DOHH2 (cell line): ENCODE results near the gene UBASH3B.

Experiments used
- H3F3A ChIP-seq: fragments of 200-600 bp; sonication (generic), shearing (Covaris generic); 2 replicates; pipeline ENCODE4 v1.6.0; 2016; ENCODE audit warnings: antibody characterized with exemption, mild to moderate bottlenecking; ENCODE audit not compliant: control insufficient read depth, insufficient read depth
- H3K27ac ChIP-seq: fragments of 200-600 bp; sonication (generic); 2 replicates; pipeline ENCODE4 v1.5.1; 2014; ENCODE audit warnings: low read depth, mild to moderate bottlenecking, low read length, moderate library complexity
- H3K27me3 ChIP-seq: fragments of 200-600 bp; sonication (generic); 2 replicates; pipeline ENCODE4 v1.6.1; 2014; ENCODE audit warnings: mild to moderate bottlenecking, low read length, mixed read lengths; ENCODE audit not compliant: control insufficient read depth
- H3K36me3 ChIP-seq: fragments of 200-600 bp; sonication (generic); 2 replicates; pipeline ENCODE4 v1.6.1; 2014; ENCODE audit warnings: mild to moderate bottlenecking, low read length, moderate library complexity, mixed read lengths; ENCODE audit not compliant: control insufficient read depth
- H3K4me1 ChIP-seq: fragments of 200-600 bp; sonication (generic); 2 replicates; pipeline ENCODE4 v1.6.1; 2014; ENCODE audit warnings: mild to moderate bottlenecking, low read length, mixed read lengths; ENCODE audit not compliant: control insufficient read depth
- H3K4me2 ChIP-seq: fragments of 200-600 bp; sonication (generic); 2 replicates; pipeline ENCODE4 v1.6.0; 2014; ENCODE audit warnings: mild to moderate bottlenecking, low read length, moderate library complexity
- H3K4me3 ChIP-seq: fragments of 200-600 bp; sonication (generic); 2 replicates; pipeline ENCODE4 v1.5.1; 2014; ENCODE audit warnings: mild to moderate bottlenecking, low read length, mixed read lengths
- H3K79me2 ChIP-seq: fragments of 200-600 bp; sonication (generic); 2 replicates; pipeline ENCODE4 v1.6.1; 2014; ENCODE audit warnings: mild to moderate bottlenecking, low read length, mixed read lengths; ENCODE audit not compliant: control insufficient read depth
- H3K9me2 ChIP-seq: fragments of 200-600 bp; sonication (generic); replicated peaks from 2 replicates; pipeline ENCODE4 v1.6.1; 2014; ENCODE audit warnings: mild to moderate bottlenecking, low read length, mixed read lengths; ENCODE audit not compliant: control insufficient read depth
- H3K9me3 ChIP-seq: fragments of 200-600 bp; sonication (generic); 2 replicates; pipeline ENCODE4 v1.6.1; 2014; ENCODE audit warnings: antibody characterized with exemption, low read length, mixed read lengths; ENCODE audit not compliant: control insufficient read depth, insufficient read depth
- H4K20me1 ChIP-seq: fragments of 200-600 bp; sonication (generic); 2 replicates; pipeline ENCODE4 v1.6.0; 2014; ENCODE audit warnings: low read depth, mild to moderate bottlenecking, antibody characterized with exemption, low read length, moderate library complexity; ENCODE audit not compliant: control insufficient read depth, insufficient read depth
- CTCF ChIP-seq: fragments of 200-600 bp; sonication (generic); IDR thresholded peaks from one replicate; pipeline ENCODE4 v1.5.1; 2014; ENCODE audit warnings: antibody characterized with exemption, mild to moderate bottlenecking, low read depth, low read length; ENCODE audit not compliant: poor library complexity, severe bottlenecking
- EZH2phosphoT487 ChIP-seq: fragments of 200-600 bp; sonication (generic); IDR thresholded peaks from 2 replicates; pipeline ENCODE4 v1.6.1; 2017; ENCODE audit warnings: borderline replicate concordance, mild to moderate bottlenecking, antibody characterized with exemption, low read length, moderate library complexity, mixed read lengths

Gene UBASH3B

GRCh38 chr11:122813894-122814270 lies 158.4 kb downstream of the UBASH3B start:
- no peaks in the 10 kb centered on the region for H3F3A ChIP-seq
- H3K4me3 ChIP-seq: no peak overlapping the region
- H3K27me3 ChIP-seq: no peaks in the 10 kb centered on the region
- no peaks in the 10 kb centered on the region for H3K9me3 ChIP-seq
- H3K4me2 ChIP-seq: no peak overlapping the region
- H4K20me1 ChIP-seq: no peaks in the 10 kb centered on the region
- no peaks in the 10 kb centered on the region for H3K9me2 ChIP-seq
- H3K27ac ChIP-seq: no peak overlapping the region
- TF ChIP-seq EZH2phosphoT487: no peak
- TF ChIP-seq CTCF: no peak
- H3K4me1 ChIP-seq: peaks cover 8% of the 10 kb centered on the region
- no peaks in the 10 kb centered on the region for H3K79me2 ChIP-seq
- H3K36me3 ChIP-seq: no peaks in the 10 kb centered on the region

- Histone ChIP-seq H3K27me3 (no peaks in the 10 kb centered on the region), H3K9me2 (no peaks in the 10 kb centered on the region), H3K27ac (no peak overlapping the region), H3K9me3 (no peaks in the 10 kb centered on the region; the same call in 1 of the 2 replicates), H3K4me1 (peaks cover 8% of the 10 kb centered on the region), H4K20me1 (no peaks in the 10 kb centered on the region), H3K36me3 (no peaks in the 10 kb centered on the region), H3K79me2 (no peaks in the 10 kb centered on the region), H3K4me2 (no peak overlapping the region), H3K4me3 (no peak overlapping the region), H3F3A (no peaks in the 10 kb centered on the region)
- peak; percentile 36 for TF ChIP-seq CTCF
- TF ChIP-seq EZH2phosphoT487: no peak
Measured at GRCh38 chr11:122814401-122814800, 158.9 kb downstream of the UBASH3B start.

- no peaks in the 10 kb centered on the region for H3K36me3 ChIP-seq
- no peak overlapping the region for H3K27ac ChIP-seq
- H3K9me3 ChIP-seq: peaks cover 3% of the 10 kb centered on the region; the same call in 1 of the 2 replicates
- no peak overlapping the region for H3K4me3 ChIP-seq
- TF ChIP-seq EZH2phosphoT487 (no peak), CTCF (no peak)
- H3F3A ChIP-seq: no peaks in the 10 kb centered on the region
- peaks cover 8% of the 10 kb centered on the region for H3K4me1 ChIP-seq
- H3K4me2 ChIP-seq: no peak overlapping the region
- no peaks in the 10 kb centered on the region for H4K20me1 ChIP-seq
- H3K27me3 ChIP-seq: no peaks in the 10 kb centered on the region
- no peaks in the 10 kb centered on the region for H3K9me2 ChIP-seq
- H3K79me2 ChIP-seq: no peaks in the 10 kb centered on the region
Measured at GRCh38 chr11:122815900-122816299, 160.4 kb downstream of the UBASH3B start.
